Calu3 (cell line): Measurements from ENCODE around the gene TMEM178B. TPM values are rescaled to one million over a fixed set of nuclear protein-coding genes. Genes with fewer than 3 reads are reported as not detected.

Experiments
- BruUV-seq: library from RNA; stranded (reverse); fragments of 400-500 nt; replicated peaks from 2 replicates; lab custom pipeline; 2021; lab: Mats Ljungman, UMichigan
- CTCF ChIA-PET: fragments of 300-600 bp; sonication (Branson Sonifier 250); formaldehyde crosslinking; loops from one replicate; lab custom pipeline; 2022; ENCODE audit warnings: antibody characterized with exemption; lab: Charles Lee
- DNase-seq: peaks from one replicate; pipeline ENCODE4 v3.0.0; 2022
- H3K27ac Mint-ChIP-seq: one replicate; pipeline ENCODE4 v1.8.0; 2022; ENCODE audit warnings: mixed read lengths; ENCODE audit not compliant: unreplicated experiment
- H3K27me3 Mint-ChIP-seq: one replicate; pipeline ENCODE4 v1.8.0; 2022; ENCODE audit warnings: mixed read lengths; ENCODE audit not compliant: unreplicated experiment
- H3K36me3 Mint-ChIP-seq: one replicate; pipeline ENCODE4 v1.8.0; 2022; ENCODE audit warnings: mild to moderate bottlenecking, moderate library complexity, mixed read lengths; ENCODE audit not compliant: insufficient read depth, unreplicated experiment
- H3K4me1 Mint-ChIP-seq: one replicate; pipeline ENCODE4 v1.8.0; 2022; ENCODE audit warnings: mild to moderate bottlenecking, low read depth, mixed read lengths; ENCODE audit not compliant: unreplicated experiment
- H3K4me3 Mint-ChIP-seq: one replicate; pipeline ENCODE4 v1.8.0; 2022; ENCODE audit warnings: mild to moderate bottlenecking, low read depth, moderate library complexity, mixed read lengths; ENCODE audit not compliant: unreplicated experiment
- H3K9me3 Mint-ChIP-seq: one replicate; pipeline ENCODE4 v1.8.0; 2022; ENCODE audit warnings: low read depth, mixed read lengths; ENCODE audit not compliant: unreplicated experiment
- CTCF ChIP-seq: fragments of 200-600 bp; IDR thresholded peaks from one replicate; pipeline ENCODE4 v1.8.0; 2022; ENCODE audit warnings: antibody characterized with exemption; ENCODE audit not compliant: unreplicated experiment
- intact Hi-C: fragments of 100-400 bp; cut with micrococcal nuclease; formaldehyde crosslinking; loops from one replicate; pipeline ENCODE4 v1.10.0; 2022; ENCODE audit not compliant: unreplicated experiment
- total RNA-seq: library from RNA; stranded (reverse); gene quantifications from 2 replicates; pipeline ENCODE4 v1.2.3, GENCODE V29; 2022

Gene TMEM178B
- total RNA-seq, 1 experiment from 2014 or later = 1.5 TPM

- no TSS peak for BruUV-seq
- no peaks in the 10 kb centered on the region for H3K36me3 Mint-ChIP-seq
- no peak overlapping the region for H3K27ac Mint-ChIP-seq
- no peaks in the 10 kb centered on the region for H3K9me3 Mint-ChIP-seq
- H3K27me3 Mint-ChIP-seq = peaks cover 49% of the 10 kb centered on the region
- H3K4me1 Mint-ChIP-seq = no peaks in the 10 kb centered on the region
- TF ChIP-seq CTCF = no peak
- CTCF ChIA-PET = no interaction called here
- H3K4me3 Mint-ChIP-seq = no peak overlapping the region
- intact Hi-C loops = no loop called here
- no peak for DNase-seq
These were observed 453.2 kb downstream of the TMEM178B start for GRCh38 chr7:141527076-141527475.

- Mint-ChIP-seq H3K4me1 (no peaks in the 10 kb centered on the region), H3K9me3 (no peaks in the 10 kb centered on the region), H3K27me3 (peaks cover 49% of the 10 kb centered on the region), H3K36me3 (no peaks in the 10 kb centered on the region), H3K27ac (no peak overlapping the region), H3K4me3 (no peak overlapping the region)
- CTCF ChIA-PET = no interaction called here
- no TSS peak for BruUV-seq
- intact Hi-C loops = no loop called here
- TF ChIP-seq CTCF = no peak
- no peak for DNase-seq
These were observed 454.5 kb downstream of the TMEM178B start for GRCh38 chr7:141528399-141528798.

Other genes starting within 250 kb of the TMEM178B start
- 31.3 and 33.3 TPM in 2 replicates for gene BRAF, start 149.1 kb upstream of the TMEM178B start, total RNA-seq
- gene MRPS33, start 59.1 kb upstream of the TMEM178B start, total RNA-seq = 54.6 and 60.3 TPM in 2 replicates